Upper lobe of left lung (tissue), 6 donors: Measurements from ENCODE around the gene THEM4. TPM values are rescaled to one million over a fixed set of nuclear protein-coding genes. Genes with fewer than 3 reads are reported as not detected.

ENCODE experiments used
- ATAC-seq, 2 donors: fragments of 200-7000 bp; cut with Tn5 transposase; one replicate each; pipeline ENCODE4 v1.9.1; 2022; ENCODE audit warnings: mild to moderate bottlenecking in 2 of 2, moderate library complexity in 2 of 2; ENCODE audit not compliant: low FRiP score in 2 of 2
- DNase-seq, 2 donors: peaks; one replicate each; pipeline ENCODE4 v3.0.0-alpha.2; 2019 to 2020
- H3K27ac ChIP-seq, 4 donors: fragments of 200-600 bp; sonication (generic); one replicate each; pipeline ENCODE4 v1.5.1; 2016 to 2019
- H3K27me3 ChIP-seq, 4 donors: fragments of 200-600 bp; sonication (generic); one replicate each; pipeline ENCODE4 v1.5.1; 2017 to 2019
- H3K36me3 ChIP-seq, 4 donors: fragments of 200-600 bp; sonication (generic); one replicate each; pipeline ENCODE4 v1.5.1; 2016 to 2019
- H3K4me1 ChIP-seq, 4 donors: fragments of 200-600 bp; sonication (generic); one replicate each; pipeline ENCODE4 v1.5.1; 2018 to 2019
- H3K4me3 ChIP-seq, 4 donors: fragments of 200-600 bp; sonication (generic); one replicate each; pipeline ENCODE4 v1.5.1; 2017 to 2019; ENCODE audit warnings: mild to moderate bottlenecking in 2 of 4, moderate library complexity in 1 of 4
- H3K9me3 ChIP-seq, 4 donors: fragments of 200-600 bp; sonication (generic); one replicate each; pipeline ENCODE4 v1.5.1; 2018 to 2019
- CTCF ChIP-seq, 6 experiments: fragments of 450-650 bp in 4 of 6; fragments of 200-600 bp in 2 of 6; sonication (generic) in 2 of 6; IDR thresholded peaks; one replicate each; pipeline ENCODE4 v1.5.1; 2016 to 2019; ENCODE audit warnings: antibody characterized with exemption in 6 of 6
- EP300 ChIP-seq, 4 donors: sonication (generic); formaldehyde crosslinking; IDR thresholded peaks; one replicate each; pipeline ENCODE4 v1.5.1; 2017; ENCODE audit warnings: antibody characterized with exemption in 4 of 4, control low read depth in 2 of 4
- POLR2A ChIP-seq, 4 donors: fragments of 450-650 bp; IDR thresholded peaks; one replicate each; pipeline ENCODE4 v1.5.1; 2016 to 2017; ENCODE audit warnings: antibody characterized with exemption in 4 of 4, mild to moderate bottlenecking in 2 of 4
- POLR2AphosphoS5 ChIP-seq, 2 donors: sonication (generic); formaldehyde crosslinking; IDR thresholded peaks; one replicate each; pipeline ENCODE4 v1.5.1; 2017; ENCODE audit warnings: antibody characterized with exemption in 2 of 2
- WGBS, 2 donors: methylation state at CpG; one replicate each; pipeline ENCODE4 v1.1.5; 2017 to 2018; 5-methylcytosine and 5-hydroxymethylcytosine counted together
- total RNA-seq, 6 donors: library from RNA; depleted of rRNA in 4 of 6; stranded (reverse); fragments of >200 nt in 4 of 6; gene quantifications; one replicate each; pipeline versions ENCODE4 v1.1.0 to v1.2.1, GENCODE V29; 2016 to 2021
- donor health status: DM: no; HTN: no; CAD: no; lungs with moderate emphysema.
- donor health status: DM: no; HTN: yes; CAD: no; lungs with severe emphysema.

Gene THEM4
- total RNA-seq, 6 donors from 2014 or later: 11.9 to 39.8 (median 15.5) TPM

GRCh38 chr1:151945725-151946722 lies 36.7 kb upstream of the THEM4 start:
- DNase-seq (peak in 1 of 2 donors; percentile 91), ATAC-seq (peak; percentile 89 to 91)
- Histone ChIP-seq H3K27ac (peak overlapping the region; percentile 69 to 83 (median 72)), H3K9me3 (no peaks in the 10 kb centered on the region), H3K4me1 (peaks cover 29 to 46% (median 40%) of the 10 kb centered on the region in 4 donors), H3K4me3 (no peak overlapping the region), H3K27me3 (no peaks in the 10 kb centered on the region), H3K36me3 (no peaks in the 10 kb centered on the region)
- TF ChIP-seq CTCF (IDR thresholded peaks at IDR 0.05) (peak in 3 of 6 experiments; percentile 16 to 25 (median 24)), POLR2AphosphoS5 (IDR thresholded peaks at IDR 0.05) (peak; percentile 53 to 87), POLR2A (IDR thresholded peaks at IDR 0.05) (peak in 1 of 4 donors; percentile 31), EP300 (IDR thresholded peaks at IDR 0.05) (peak in 2 of 4 donors; percentile 78 to 83)
- WGBS, 2 donors: 13 to 15% methylated on average over 10 of the region's 10 CpGs

GRCh38 chr1:151944857-151945575 lies 35.7 kb upstream of the THEM4 start:
- peak overlapping the region; percentile 69 to 83 (median 72) for H3K27ac ChIP-seq
- no peaks in the 10 kb centered on the region for H3K27me3 ChIP-seq
- H3K4me3 ChIP-seq: no peak overlapping the region
- TF ChIP-seq CTCF (IDR thresholded peaks at IDR 0.05) (no peak), EP300 (IDR thresholded peaks at IDR 0.05) (no peak), POLR2AphosphoS5 (IDR thresholded peaks at IDR 0.05) (no peak), POLR2A (IDR thresholded peaks at IDR 0.05) (no peak)
- 61 to 66% methylated on average over 3 of the region's 3 CpGs for WGBS, 2 donors
- H3K36me3 ChIP-seq: no peaks in the 10 kb centered on the region
- ATAC-seq (peak in 1 of 2 donors; percentile 22), DNase-seq (no peak)
- H3K4me1 ChIP-seq: peaks cover 29 to 46% (median 40%) of the 10 kb centered on the region in 4 donors
- H3K9me3 ChIP-seq: no peaks in the 10 kb centered on the region

GRCh38 chr1:151944126-151944856 lies 35.0 kb upstream of the THEM4 start:
- no peak for DNase-seq
- peak; percentile 5 to 37 for ATAC-seq
- WGBS, 2 donors: 36 to 43% methylated on average over 7 of the region's 7 CpGs
- peak overlapping the region; percentile 69 to 83 (median 72) for H3K27ac ChIP-seq
- peaks cover 29 to 46% (median 40%) of the 10 kb centered on the region in 4 donors for H3K4me1 ChIP-seq
- H3K4me3 ChIP-seq: no peak overlapping the region
- no peaks in the 10 kb centered on the region for H3K9me3 ChIP-seq
- TF ChIP-seq POLR2AphosphoS5 (IDR thresholded peaks at IDR 0.05) (peak in 1 of 2 donors; percentile 61), POLR2A (IDR thresholded peaks at IDR 0.05) (no peak)
- H3K27me3 ChIP-seq: no peaks in the 10 kb centered on the region
- H3K36me3 ChIP-seq: no peaks in the 10 kb centered on the region

- Histone ChIP-seq H3K9me3 (no peaks in the 10 kb centered on the region), H3K4me1 (peaks cover 29 to 46% (median 40%) of the 10 kb centered on the region in 4 donors), H3K27me3 (no peaks in the 10 kb centered on the region), H3K27ac (peak overlapping the region in 2 of 4 donors; percentile 75 to 83), H3K4me3 (no peak overlapping the region), H3K36me3 (no peaks in the 10 kb centered on the region)
- WGBS, 2 donors: 93 to 100% methylated on average over 1 of the region's 1 CpG
- DNase-seq (no peak), ATAC-seq (no peak)
- TF ChIP-seq POLR2A (IDR thresholded peaks at IDR 0.05) (no peak), EP300 (IDR thresholded peaks at IDR 0.05) (no peak), CTCF (IDR thresholded peaks at IDR 0.05) (no peak), POLR2AphosphoS5 (IDR thresholded peaks at IDR 0.05) (no peak)
These were observed 34.3 kb upstream of the THEM4 start for GRCh38 chr1:151943591-151943990.
